GM18498 (cell line): Measurements from ENCODE around the gene C7orf33.
"Not testable (repeated sequence)": the region's sequence is repeated elsewhere in the genome, so short reads cannot be mapped to it uniquely, and the experiment has no call there.

Source experiments
- ATAC-seq: cut with Tn5 transposase; IDR thresholded peaks from one replicate; pipeline ENCODE4 v1.9.1; 2021; ENCODE audit warnings: mild to moderate bottlenecking, moderate library complexity; ENCODE audit not compliant: unreplicated experiment

C7orf33 gene

DNA sequence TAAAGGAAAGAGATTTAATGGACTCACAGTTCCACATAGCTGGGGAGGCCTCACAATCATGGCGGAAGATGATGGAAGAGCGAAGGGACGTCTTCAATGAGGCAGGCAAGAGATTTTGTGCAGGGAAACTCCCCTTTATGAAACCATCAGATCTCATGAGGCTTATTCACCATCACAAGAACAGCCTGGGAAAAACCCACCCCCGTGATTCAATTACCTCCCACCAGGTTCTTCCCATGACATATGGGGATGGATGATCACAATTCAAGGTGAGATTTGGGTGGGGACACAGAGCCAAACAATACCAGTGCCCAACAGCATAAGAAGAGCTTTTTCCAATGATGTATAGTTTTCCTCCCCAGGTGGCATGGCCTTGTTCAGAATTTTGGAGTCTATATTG is 11.2 kb upstream of the C7orf33 start:
- no peak for ATAC-seq

GRCh38 chr7:148580446-148580845 is 10.1 kb upstream of the C7orf33 start:
- ATAC-seq, result no peak

GRCh38 chr7:148581624-148582023 is 8.9 kb upstream of the C7orf33 start:
- ATAC-seq, result no peak

GRCh38 chr7:148584154-148584827 is 6.3 kb upstream of the C7orf33 start:
- peak; percentile 93 for ATAC-seq

DNA sequence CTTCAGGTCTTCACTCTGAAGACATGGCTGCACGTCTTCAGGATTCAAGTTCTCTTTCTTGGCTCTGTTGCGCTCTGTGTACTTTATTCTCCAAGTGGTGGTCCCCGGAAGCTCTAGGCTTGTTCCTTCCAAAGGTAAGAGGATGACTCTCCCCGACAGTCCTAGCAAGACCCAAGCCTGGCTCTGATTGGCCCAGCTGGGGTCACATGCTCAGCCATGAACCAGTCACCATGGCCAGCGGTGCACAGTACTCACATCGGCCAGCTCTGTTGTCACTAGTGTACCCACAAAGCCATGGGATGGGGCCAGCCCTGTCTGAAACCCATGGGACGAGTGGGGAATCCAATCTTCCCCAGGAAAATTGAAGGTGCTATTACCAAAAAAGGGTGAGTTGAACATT is 5.2 kb upstream of the C7orf33 start:
- no peak for ATAC-seq

GRCh38 chr7:148587076-148587475 is 3.5 kb upstream of the C7orf33 start:
- no peak for ATAC-seq

- no peak for ATAC-seq
Observed at GRCh38 chr7:148588168-148588567, 2.4 kb upstream of the C7orf33 start.

DNA sequence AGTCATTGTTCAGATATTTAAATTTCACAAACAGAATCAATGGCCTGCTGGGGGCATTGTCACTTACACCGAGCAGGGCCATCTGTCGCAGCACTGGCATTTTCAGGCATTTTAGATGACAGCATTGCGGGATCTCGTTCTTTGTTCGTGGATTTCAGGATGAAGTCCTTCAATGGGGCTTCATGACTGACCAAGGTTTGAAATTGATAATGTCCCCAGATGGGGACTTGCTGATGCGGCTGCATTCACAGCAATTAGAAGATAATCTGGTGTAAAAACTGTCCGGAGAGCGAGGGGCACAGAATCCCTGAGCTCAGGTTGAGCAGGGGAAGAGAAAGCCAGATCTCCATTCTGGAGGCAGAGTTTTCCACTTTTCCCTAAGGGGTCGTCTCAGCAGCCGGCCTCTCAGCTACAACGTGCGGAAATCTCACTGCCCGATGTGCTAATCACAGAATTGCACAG is 1.9 kb upstream of the C7orf33 start:
- no peak for ATAC-seq

GRCh38 chr7:148589640-148590039 is 926 bp upstream of the C7orf33 start:
- ATAC-seq, result no peak

DNA sequence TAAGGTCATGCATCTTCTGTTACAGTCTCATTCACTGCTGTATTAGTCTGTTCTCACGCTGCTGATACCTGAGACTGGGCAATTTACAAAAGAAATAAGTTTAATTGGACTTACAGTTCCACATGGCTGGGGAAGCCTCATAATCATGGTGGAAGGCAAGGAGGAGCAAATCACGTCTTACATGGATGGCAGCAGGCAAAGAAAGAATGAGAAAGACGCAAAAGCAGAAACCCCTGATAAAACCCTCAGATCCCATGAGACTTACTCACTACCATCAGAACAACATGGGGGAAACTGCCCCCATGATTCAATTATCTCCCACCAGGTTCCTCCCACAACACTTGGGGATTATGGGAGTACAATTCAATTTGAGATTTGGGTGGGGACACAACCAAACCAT is 5.8 kb downstream of the C7orf33 start:
- not testable (repeated sequence) for ATAC-seq

DNA sequence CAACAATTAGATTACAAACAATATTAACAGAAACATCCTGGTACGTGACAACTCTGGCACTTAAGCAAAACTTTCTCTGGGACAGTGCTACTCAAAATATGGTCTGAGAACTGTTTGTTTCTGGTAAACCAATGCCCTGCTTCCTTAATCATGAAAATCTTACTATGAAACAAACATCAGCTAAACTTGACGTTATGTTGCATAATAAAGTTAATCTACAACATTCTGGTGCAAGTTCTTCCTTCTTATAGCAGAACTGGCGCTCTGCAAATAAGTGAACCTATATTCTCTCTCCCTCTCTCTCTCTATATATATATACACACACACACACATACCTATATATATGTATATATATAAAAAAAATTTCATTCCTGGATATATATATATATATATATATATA is 7.8 kb downstream of the C7orf33 start:
- ATAC-seq, result no peak

GRCh38 chr7:148605350-148605749 is 14.8 kb downstream of the C7orf33 start:
- no peak for ATAC-seq

GRCh38 chr7:148607151-148607661 is 16.6 kb downstream of the C7orf33 start:
- no peak for ATAC-seq

GRCh38 chr7:148609045-148609725 is 18.6 kb downstream of the C7orf33 start:
- ATAC-seq, result no peak

- no peak for ATAC-seq
Observed at GRCh38 chr7:148611692-148612091, 21.1 kb downstream of the C7orf33 start.

GRCh38 chr7:148615085-148615730 is 24.6 kb downstream of the C7orf33 start:
- ATAC-seq, result no peak

GRCh38 chr7:148620749-148621359 is 30.3 kb downstream of the C7orf33 start:
- ATAC-seq, result no peak

GRCh38 chr7:148621563-148621962 is 31.0 kb downstream of the C7orf33 start:
- no peak for ATAC-seq

- ATAC-seq, result no peak
Observed at GRCh38 chr7:148622887-148623585, 32.5 kb downstream of the C7orf33 start.

DNA sequence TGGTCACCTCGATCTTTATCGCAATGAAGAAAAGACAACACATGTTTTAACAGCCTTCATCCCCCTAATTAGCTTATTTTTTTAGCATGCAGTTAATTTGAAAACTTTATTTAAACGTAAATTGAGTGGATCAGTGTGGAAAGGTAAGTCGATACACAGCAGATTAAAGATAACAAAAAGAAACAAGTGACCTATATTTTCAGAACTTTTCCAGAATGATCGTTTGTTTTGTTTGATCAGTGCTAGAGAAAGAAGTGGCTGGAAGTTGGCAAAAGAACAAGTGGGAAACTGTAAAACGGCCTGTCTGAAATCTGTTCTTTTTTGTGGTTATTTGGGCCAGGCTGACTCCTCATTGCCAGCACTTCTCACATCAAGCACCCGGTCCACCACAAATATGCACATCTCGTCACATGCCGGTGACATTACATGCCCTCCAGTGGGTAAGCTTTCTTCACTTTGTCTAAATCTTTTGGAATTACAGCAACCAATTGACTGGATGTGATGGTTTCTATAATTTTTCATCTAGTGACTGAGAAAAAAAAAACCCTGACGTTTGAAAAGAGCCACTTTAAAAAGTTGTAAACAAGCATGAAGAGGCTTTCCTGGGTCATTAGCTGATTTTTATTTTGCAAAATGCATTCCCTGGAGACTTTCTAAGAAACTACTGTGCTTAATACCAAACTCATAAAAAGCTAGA is 33.2 kb downstream of the C7orf33 start:
- no peak for ATAC-seq
